Measurements from ENCODE around the gene PRRX1.

PRRX1 gene

DNA sequence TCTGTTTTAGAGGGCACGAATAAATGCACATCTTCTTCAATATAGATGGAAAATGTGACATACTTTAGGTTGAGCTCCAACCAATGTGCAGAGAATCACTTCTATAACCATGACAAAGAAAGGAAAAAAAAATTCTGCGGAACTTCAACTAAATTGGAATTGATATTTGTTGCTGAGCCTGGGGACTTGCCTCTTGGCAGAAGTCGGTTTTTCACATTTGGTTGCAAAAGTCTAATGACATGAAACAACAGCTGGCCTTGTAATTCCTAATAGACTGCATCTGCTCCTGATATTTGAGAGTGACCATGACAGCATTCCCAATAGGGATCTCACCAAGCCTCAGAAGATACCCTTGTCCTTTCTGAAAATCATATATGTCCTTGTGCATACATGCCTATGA is 112.8 kb downstream of the PRRX1 start:
- DNase-seq (ENCODE audit: low read depth) = no peak
- no peak overlapping the region for H3K4me3 ChIP-seq (ENCODE audit: low read depth, low read length)
- in situ Hi-C loops (cut with HindIII; ENCODE audit: low sequenced_read_pairs) = no loop called here
- TF ChIP-seq, protein P1, sequence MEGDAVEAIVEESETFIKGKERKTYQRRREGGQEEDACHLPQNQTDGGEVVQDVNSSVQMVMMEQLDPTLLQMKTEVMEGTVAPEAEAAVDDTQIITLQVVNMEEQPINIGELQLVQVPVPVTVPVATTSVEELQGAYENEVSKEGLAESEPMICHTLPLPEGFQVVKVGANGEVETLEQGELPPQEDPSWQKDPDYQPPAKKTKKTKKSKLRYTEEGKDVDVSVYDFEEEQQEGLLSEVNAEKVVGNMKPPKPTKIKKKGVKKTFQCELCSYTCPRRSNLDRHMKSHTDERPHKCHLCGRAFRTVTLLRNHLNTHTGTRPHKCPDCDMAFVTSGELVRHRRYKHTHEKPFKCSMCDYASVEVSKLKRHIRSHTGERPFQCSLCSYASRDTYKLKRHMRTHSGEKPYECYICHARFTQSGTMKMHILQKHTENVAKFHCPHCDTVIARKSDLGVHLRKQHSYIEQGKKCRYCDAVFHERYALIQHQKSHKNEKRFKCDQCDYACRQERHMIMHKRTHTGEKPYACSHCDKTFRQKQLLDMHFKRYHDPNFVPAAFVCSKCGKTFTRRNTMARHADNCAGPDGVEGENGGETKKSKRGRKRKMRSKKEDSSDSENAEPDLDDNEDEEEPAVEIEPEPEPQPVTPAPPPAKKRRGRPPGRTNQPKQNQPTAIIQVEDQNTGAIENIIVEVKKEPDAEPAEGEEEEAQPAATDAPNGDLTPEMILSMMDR (IDR thresholded peaks at IDR 0.05; ENCODE audit: low read depth, low read length, missing control alignments) = no peak

Measured in astrocyte of the cerebellum (primary cell).